ENCODE measurements around the gene SDCCAG8.

SDCCAG8 gene

GRCh38 chr1:243490748-243491686, 235.2 kb downstream of the SDCCAG8 start:
- Histone ChIP-seq H3K36me3 (ENCODE audit: control insufficient read depth in 2 of 2, insufficient read depth in 1 of 2, low read length in 2 of 2) (no peaks in the 10 kb centered on the region), H3K4me3 (ENCODE audit: low read depth, low read length) (no peak overlapping the region), H3K4me1 (ENCODE audit: control insufficient read depth, insufficient read depth, low read length) (no peaks in the 10 kb centered on the region), H3K27ac (ENCODE audit: extremely low read depth, low read depth, low read length) (no peak overlapping the region), H3K9me3 (ENCODE audit: control insufficient read depth, insufficient read depth, low read depth, low read length) (no peaks in the 10 kb centered on the region)
- POLR2A ChIA-PET: no interaction called here
- TF ChIP-seq ZNF777 (tag by site-specific recombination; IDR thresholded peaks at IDR 0.05; ENCODE audit: borderline replicate concordance): no peak
- no peak for TF ChIP-seq HOXA7 (CRISPR knock-in tag; IDR thresholded peaks at IDR 0.05; ENCODE audit: borderline replicate concordance)
- TF ChIP-seq ZNF423 (tag by site-specific recombination; IDR thresholded peaks at IDR 0.05): no peak
- no peak for TF ChIP-seq ZNF677 (tag by site-specific recombination; IDR thresholded peaks at IDR 0.05)
- no peak for TF ChIP-seq ZNF391 (tag by site-specific recombination; IDR thresholded peaks at IDR 0.05; ENCODE audit: borderline replicate concordance, low read depth)
- TF ChIP-seq ZNF394 (tag by site-specific recombination; IDR thresholded peaks at IDR 0.05; ENCODE audit: borderline replicate concordance): no peak
- TF ChIP-seq ZNF121 (tag by site-specific recombination; IDR thresholded peaks at IDR 0.05): no peak
- no peak for TF ChIP-seq ZNF24 (tag by site-specific recombination; IDR thresholded peaks at IDR 0.05)
- TF ChIP-seq ZNF791 (tag by site-specific recombination; IDR thresholded peaks at IDR 0.05): no peak
- TF ChIP-seq ZNF488 (tag by site-specific recombination; IDR thresholded peaks at IDR 0.05): no peak
- no peak for TF ChIP-seq KLF17 (tag by site-specific recombination; IDR thresholded peaks at IDR 0.05)
- CTCF ChIA-PET: interaction anchor here (0.8 to 1.5 kb wide), 2 partner anchors 15 to 781 kb away, joined by 3 read pairs; no protein-coding TSS in a partner anchor

GRCh38 chr1:243493156-243494129, 237.6 kb downstream of the SDCCAG8 start:
- H3K27ac ChIP-seq (ENCODE audit: extremely low read depth, low read depth, low read length): no peak overlapping the region
- H3K9me3 ChIP-seq (ENCODE audit: control insufficient read depth, insufficient read depth, low read depth, low read length): no peaks in the 10 kb centered on the region
- H3K36me3 ChIP-seq (ENCODE audit: control insufficient read depth in 2 of 2, insufficient read depth in 1 of 2, low read length in 2 of 2): peaks cover 0 to 8% of the 10 kb centered on the region in 2 experiments; a peak in 1 of 3 replicates
- POLR2A ChIA-PET: no interaction called here
- H3K4me3 ChIP-seq (ENCODE audit: low read depth, low read length): no peak overlapping the region
- CTCF ChIA-PET: interaction anchor here (0.7 kb wide), 1 partner anchor 255 kb away, joined by 4 read pairs; no protein-coding TSS in a partner anchor
- TF ChIP-seq ZNF18 (tag by site-specific recombination; IDR thresholded peaks at IDR 0.05): no peak
- no peaks in the 10 kb centered on the region for H3K4me1 ChIP-seq (ENCODE audit: control insufficient read depth, insufficient read depth, low read length)

- no peaks in the 10 kb centered on the region for H3K9me3 ChIP-seq (ENCODE audit: control insufficient read depth, insufficient read depth, low read depth, low read length)
- peaks cover 0 to 11% of the 10 kb centered on the region in 2 experiments; a peak in 1 of 3 replicates for H3K36me3 ChIP-seq (ENCODE audit: control insufficient read depth in 2 of 2, insufficient read depth in 1 of 2, low read length in 2 of 2)
- H3K4me3 ChIP-seq (ENCODE audit: low read depth, low read length): no peak overlapping the region
- ChIA-PET POLR2A (no interaction called here), CTCF (interaction anchor here (0.6 kb wide), 1 partner anchor 620 kb away, joined by 3 read pairs; no protein-coding TSS in a partner anchor)
- no peaks in the 10 kb centered on the region for H3K4me1 ChIP-seq (ENCODE audit: control insufficient read depth, insufficient read depth, low read length)
- no peak overlapping the region for H3K27ac ChIP-seq (ENCODE audit: extremely low read depth, low read depth, low read length)
- TF ChIP-seq ZNF138 (tag by site-specific recombination; IDR thresholded peaks at IDR 0.05; ENCODE audit: borderline replicate concordance): no peak
- no peak for TF ChIP-seq HOXA7 (CRISPR knock-in tag; IDR thresholded peaks at IDR 0.05; ENCODE audit: borderline replicate concordance)
- no peak for TF ChIP-seq ZNF600 (tag by site-specific recombination; IDR thresholded peaks at IDR 0.05)
- no peak for TF ChIP-seq HOXC10 (CRISPR knock-in tag; IDR thresholded peaks at IDR 0.05)
- no peak for TF ChIP-seq GFI1B (tag by site-specific recombination; IDR thresholded peaks at IDR 0.05)
- no peak for TF ChIP-seq BCL11B (tag by site-specific recombination; IDR thresholded peaks at IDR 0.05; ENCODE audit: low read depth)
- TF ChIP-seq ZNF394 (tag by site-specific recombination; IDR thresholded peaks at IDR 0.05; ENCODE audit: borderline replicate concordance): no peak
- TF ChIP-seq ZBTB11 (tag by site-specific recombination; conservative IDR thresholded peaks at IDR 0.05; ENCODE audit: low read depth): no peak
- no peak for TF ChIP-seq GLIS2 (tag by site-specific recombination; IDR thresholded peaks at IDR 0.05)
- no peak for TF ChIP-seq ZNF473 (tag by site-specific recombination; IDR thresholded peaks at IDR 0.05)
Measured at GRCh38 chr1:243494741-243495431, 239.0 kb downstream of the SDCCAG8 start.

Measured in HEK293 (cell line).